ENCODE data around the gene TMEM161A. TPM values are rescaled to one million over a fixed set of nuclear protein-coding genes. Genes with fewer than 3 reads are reported as not detected.
A peak's percentile ranks its signal among the peaks of the same experiment; 100 is the strongest.

Gene TMEM161A
- total and polyA plus RNA-seq, 2 of the 13 experiments (the other 11 are each of a cell fraction or from before 2014, with no cell fraction given): 25.9 to 31.4 TPM

GRCh38 chr19:19096641-19097627 lies 41.3 kb downstream of the TMEM161A start (continued):
- 0 out of 2 replicates have a peak, but pooled peaks have one; percentile 28 for TF ChIP-seq ZNF512B (CRISPR knock-in tag; IDR thresholded peaks at IDR 0.05; ENCODE audit: borderline replicate concordance)
- TF ChIP-seq ZNF713 (CRISPR knock-in tag; IDR thresholded peaks at IDR 0.05): no peak
- TF ChIP-seq KAT8 (CRISPR knock-in tag; IDR thresholded peaks at IDR 0.05): peak; percentile 56; the same call in 1 of the 2 replicates
- TF ChIP-seq ZNF101 (CRISPR knock-in tag; IDR thresholded peaks at IDR 0.05; ENCODE audit: borderline replicate concordance, low read depth): no peak
- TF ChIP-seq ZBTB33 (CRISPR knock-in tag; IDR thresholded peaks at IDR 0.05): peak; percentile 64
- peak; percentile 75 for TF ChIP-seq FOSL1 (CRISPR knock-in tag; IDR thresholded peaks at IDR 0.05; ENCODE audit: borderline replicate concordance)
- peak; percentile 96 for TF ChIP-seq NFKB2 (CRISPR knock-in tag; IDR thresholded peaks at IDR 0.05; ENCODE audit: borderline replicate concordance)
- TF ChIP-seq SP2 (CRISPR knock-in tag; IDR thresholded peaks at IDR 0.05): peak; percentile 42; the same call in 1 of the 2 replicates
- peak; percentile 75; the same call in 1 of the 2 replicates for TF ChIP-seq SALL2 (CRISPR knock-in tag; IDR thresholded peaks at IDR 0.05)
- TF ChIP-seq IRF9 (CRISPR knock-in tag; IDR thresholded peaks at IDR 0.05; ENCODE audit: borderline replicate concordance): peak; percentile 94
- TF ChIP-seq YY1 (IDR thresholded peaks at IDR 0.05; ENCODE audit: insufficient read depth, insufficient replicate concordance, low read depth, low read length): peak; percentile 56
- TF ChIP-seq POLR2AphosphoS5 (IDR thresholded peaks at IDR 0.05; ENCODE audit: low read depth, low read length): 0 out of 2 replicates have a peak, but pooled peaks have one; percentile 26
- peak; percentile 100 for TF ChIP-seq ATF2 (CRISPR knock-in tag; IDR thresholded peaks at IDR 0.05)
- peak; percentile 24 for TF ChIP-seq CBX1 (IDR thresholded peaks at IDR 0.05; ENCODE audit: low read depth)
- TF ChIP-seq SMC3 (IDR thresholded peaks at IDR 0.05; ENCODE audit: low read length): no peak
- TF ChIP-seq ATF3 (CRISPR knock-in tag; IDR thresholded peaks at IDR 0.05): peak; percentile 99
- peak; percentile 80 for TF ChIP-seq XRCC5 (optimal IDR thresholded peaks at IDR 0.05; ENCODE audit: low read length)
- no peak for TF ChIP-seq NFATC3 (CRISPR knock-in tag; IDR thresholded peaks at IDR 0.05)
- peak; percentile 96 for TF ChIP-seq TFAP4 (IDR thresholded peaks at IDR 0.05; ENCODE audit: borderline replicate concordance, low read depth)
